HG03103 (cell line): ENCODE measurements around the gene KLK2.

ENCODE experiments used
- ATAC-seq: cut with Tn5 transposase; IDR thresholded peaks from one replicate; pipeline ENCODE4 v1.9.1; 2021; ENCODE audit warnings: low read depth; ENCODE audit not compliant: unreplicated experiment

The KLK2 gene

GRCh38 chr19:50844296-50844935 lies 28.8 kb upstream of the KLK2 start:
- ATAC-seq: no peak

- no peak for ATAC-seq
Observed at GRCh38 chr19:50850738-50851137, 22.5 kb upstream of the KLK2 start.

- ATAC-seq: no peak
Observed at GRCh38 chr19:50851620-50852019, 21.6 kb upstream of the KLK2 start.

GRCh38 chr19:50854636-50855410 lies 18.4 kb upstream of the KLK2 start, which contains the start of gene KLK3:
Gene KLK3 (plus strand): TSS chr19:50854915. CDS start chr19:50854956, 41 bp downstream.
- no peak for ATAC-seq

GRCh38 chr19:50857366-50857765 lies 15.9 kb upstream of the KLK2 start:
- no peak for ATAC-seq

- ATAC-seq: no peak
Observed at GRCh38 chr19:50858886-50859285, 14.4 kb upstream of the KLK2 start.

- no peak for ATAC-seq
Observed at GRCh38 chr19:50859849-50860248, 13.4 kb upstream of the KLK2 start.

- no peak for ATAC-seq
Observed at GRCh38 chr19:50861010-50861409, 12.2 kb upstream of the KLK2 start.

- ATAC-seq: no peak
Observed at GRCh38 chr19:50861496-50862286, 11.5 kb upstream of the KLK2 start.

GRCh38 chr19:50869479-50869878 lies 3.8 kb upstream of the KLK2 start:
- ATAC-seq: no peak

GRCh38 chr19:50870417-50871089 lies 2.7 kb upstream of the KLK2 start:
- ATAC-seq: no peak

- no peak for ATAC-seq
Observed at GRCh38 chr19:50874211-50874610, 972 bp downstream of the KLK2 start.

GRCh38 chr19:50875795-50876422 lies 2.7 kb downstream of the KLK2 start:
- ATAC-seq: no peak

GRCh38 chr19:50876456-50876855 lies 3.2 kb downstream of the KLK2 start:
- no peak for ATAC-seq

- no peak for ATAC-seq
Observed at GRCh38 chr19:50877338-50877737, 4.1 kb downstream of the KLK2 start.

- ATAC-seq: no peak
Observed at GRCh38 chr19:50878851-50879250, 5.6 kb downstream of the KLK2 start.

- no peak for ATAC-seq
Observed at GRCh38 chr19:50880241-50880640, 7.0 kb downstream of the KLK2 start.

GRCh38 chr19:50882188-50882587 lies 8.9 kb downstream of the KLK2 start:
- ATAC-seq: no peak

- no peak for ATAC-seq
Observed at GRCh38 chr19:50889638-50890037, 16.4 kb downstream of the KLK2 start.
